Esophagus squamous epithelium (tissue), 4 donors: ENCODE results near the gene KRT16.

Experiments used
- CTCF ChIP-seq, 6 experiments: fragments of 450-650 bp in 4 of 6; fragments of 200-600 bp in 2 of 6; sonication (generic) in 2 of 6; IDR thresholded peaks; one replicate each; pipeline ENCODE4 v1.5.1; 2016 to 2019; ENCODE audit warnings: antibody characterized with exemption in 6 of 6, mild to moderate bottlenecking in 4 of 6, moderate library complexity in 4 of 6
- POLR2A ChIP-seq, 4 donors: fragments of 450-650 bp; IDR thresholded peaks; one replicate each; pipeline ENCODE4 v1.6.1; 2017; ENCODE audit warnings: antibody characterized with exemption in 4 of 4, mild to moderate bottlenecking in 4 of 4, moderate library complexity in 3 of 4

- TF ChIP-seq CTCF (IDR thresholded peaks at IDR 0.05) (no peak), POLR2A (IDR thresholded peaks at IDR 0.05) (no peak)
Measured at GRCh38 chr17:41578971-41579370, 33.6 kb downstream of the KRT16 start.
